IMR-90 (cell line): ENCODE data around the gene KCNK6. TPM values are rescaled to one million over a fixed set of nuclear protein-coding genes. Genes with fewer than 3 reads are reported as not detected.

ENCODE experiments used
- ATAC-seq: fragments of 200-7000 bp; cut with Tn5 transposase; 2 replicates; pipeline ENCODE4 v1.9.1; 2020; ENCODE audit warnings: low read depth, mild to moderate bottlenecking, moderate library complexity
- BruUV-seq: library from RNA; stranded (reverse); fragments of 400-500 nt; replicated peaks from 2 replicates; lab custom pipeline; 2021; lab: Mats Ljungman, UMichigan
- CTCF ChIA-PET: fragments of 300-600 bp; formaldehyde crosslinking; extraction: SDS; loops from one replicate; lab custom pipeline; 2021; ENCODE audit warnings: antibody characterized with exemption; lab: Yijun Ruan, JAX
- POLR2A ChIA-PET: fragments of 300-600 bp; sonication (Branson Sonifier 250); formaldehyde crosslinking; loops from one replicate; lab custom pipeline; 2022; ENCODE audit warnings: antibody characterized with exemption; ENCODE audit not compliant: unreplicated experiment; lab: Charles Lee
- DNase-seq: peaks from one replicate; pipeline ENCODE4 v3.0.0; 2013
- H2AFZ ChIP-seq: replicated peaks from 2 replicates; pipeline ENCODE3; 2013; ENCODE audit warnings: low read length, mild to moderate bottlenecking; ENCODE audit not compliant: poor library complexity
- H2AK5ac ChIP-seq: 2 replicates; pipeline ENCODE4 v1.6.1; 2013; ENCODE audit warnings: low read depth, low read length, inconsistent platforms
- H2AK9ac ChIP-seq: replicated peaks from 2 replicates; pipeline ENCODE3; 2013; ENCODE audit warnings: mild to moderate bottlenecking, low read depth, low read length, moderate library complexity; ENCODE audit not compliant: poor library complexity
- H2BK120ac ChIP-seq: 2 replicates; pipeline ENCODE4 v1.6.1; 2013; ENCODE audit warnings: low read depth, low read length, inconsistent platforms
- H2BK15ac ChIP-seq: 3 replicates; pipeline ENCODE4 v1.6.1; 2013; ENCODE audit warnings: low read depth, low read length, inconsistent platforms
- H2BK20ac ChIP-seq: 2 replicates; pipeline ENCODE4 v1.6.1; 2013; ENCODE audit warnings: low read depth, mild to moderate bottlenecking, inconsistent platforms, low read length, moderate library complexity
- H2BK5ac ChIP-seq: 2 replicates; pipeline ENCODE4 v1.6.1; 2013; ENCODE audit warnings: mild to moderate bottlenecking, low read depth, low read length, inconsistent platforms; ENCODE audit not compliant: poor library complexity, severe bottlenecking
- H3K14ac ChIP-seq: replicated peaks from 2 replicates; pipeline ENCODE4 v1.6.1; 2013; ENCODE audit warnings: low read depth, low read length, inconsistent platforms
- H3K18ac ChIP-seq: 2 replicates; pipeline ENCODE4 v1.6.1; 2013; ENCODE audit warnings: low read depth, low read length, control low read depth
- H3K23ac ChIP-seq: 2 replicates; pipeline ENCODE4 v1.6.1; 2013; ENCODE audit warnings: low read depth, low read length, inconsistent platforms
- H3K27ac ChIP-seq: 2 replicates; pipeline ENCODE4 v1.5.1; 2013; ENCODE audit warnings: mild to moderate bottlenecking, control low read depth, low read length; ENCODE audit not compliant: insufficient read depth
- H3K27me3 ChIP-seq: 2 replicates; pipeline ENCODE4 v1.6.1; 2013; ENCODE audit warnings: low read length; ENCODE audit not compliant: control insufficient read depth, insufficient read depth
- H3K36me3 ChIP-seq: 2 replicates; pipeline ENCODE4 v1.6.1; 2013; ENCODE audit warnings: low read length, mixed read lengths; ENCODE audit not compliant: control insufficient read depth, insufficient read depth
- H3K4ac ChIP-seq: 2 replicates; pipeline ENCODE4 v1.6.1; 2013; ENCODE audit warnings: low read depth, low read length, inconsistent platforms
- H3K4me1 ChIP-seq: 2 replicates; pipeline ENCODE4 v1.6.1; 2013; ENCODE audit warnings: low read length, mixed read lengths; ENCODE audit not compliant: control insufficient read depth, insufficient read depth
- H3K4me2 ChIP-seq: 2 replicates; pipeline ENCODE4 v1.6.1; 2013; ENCODE audit warnings: low read depth, mild to moderate bottlenecking, control low read depth, low read length, moderate library complexity
- H3K4me3 ChIP-seq: 2 replicates; pipeline ENCODE4 v1.5.1; 2013; ENCODE audit warnings: low read depth, mild to moderate bottlenecking, control low read depth, low read length, moderate library complexity; ENCODE audit not compliant: insufficient read depth
- H3K56ac ChIP-seq: 2 replicates; pipeline ENCODE4 v1.6.1; 2013; ENCODE audit warnings: low read length, inconsistent platforms; ENCODE audit not compliant: insufficient read depth; ENCODE audit errors: extremely low read depth
- H3K79me1 ChIP-seq, 2 experiments: 2 replicates each; pipeline ENCODE4 v1.6.1; 2013; ENCODE audit warnings: low read length in 2 of 2, inconsistent platforms in 1 of 2, low read depth in 1 of 2
- H3K9ac ChIP-seq: 2 replicates; pipeline ENCODE4 v1.6.1; 2013; ENCODE audit warnings: low read depth, low read length, control low read depth
- H3K9me1 ChIP-seq: 2 replicates; pipeline ENCODE4 v1.6.1; 2013; ENCODE audit warnings: low read length, inconsistent platforms; ENCODE audit not compliant: insufficient read depth
- H3K9me3 ChIP-seq: 2 replicates; pipeline ENCODE4 v1.6.1; 2013; ENCODE audit warnings: low read length; ENCODE audit not compliant: control insufficient read depth, insufficient read depth
- H4K20me1 ChIP-seq: 2 replicates; pipeline ENCODE4 v1.6.1; 2013; ENCODE audit warnings: low read length, inconsistent platforms; ENCODE audit not compliant: insufficient read depth
- H4K5ac ChIP-seq: 2 replicates; pipeline ENCODE4 v1.6.1; 2013; ENCODE audit warnings: mild to moderate bottlenecking, low read depth, low read length, control low read depth
- H4K8ac ChIP-seq, 2 experiments: 2 replicates each; pipeline ENCODE4 v1.6.1; 2013; ENCODE audit warnings: low read depth in 2 of 2, low read length in 2 of 2, control low read depth in 1 of 2, inconsistent platforms in 1 of 2
- H4K91ac ChIP-seq: 2 replicates; pipeline ENCODE4 v1.6.1; 2013; ENCODE audit warnings: low read depth, low read length, inconsistent platforms; ENCODE audit not compliant: insufficient read depth
- BHLHE40 ChIP-seq: fragments of 150-350 bp; IDR thresholded peaks from 2 replicates; pipeline ENCODE4 v1.6.1; 2016; ENCODE audit warnings: mild to moderate bottlenecking, low read depth, low read length
- CEBPB ChIP-seq: IDR thresholded peaks from 2 replicates; pipeline ENCODE4 v1.6.1; 2012; ENCODE audit warnings: low read depth, low read length, improper control_type of control experiment
- CHD1 ChIP-seq: IDR thresholded peaks from 2 replicates; pipeline ENCODE4 v1.6.1; 2012; ENCODE audit warnings: low read depth, low read length, improper control_type of control experiment
- ELK1 ChIP-seq: fragments of 150-350 bp; IDR thresholded peaks from 2 replicates; pipeline ENCODE4 v1.6.1; 2016; ENCODE audit warnings: low read depth, mild to moderate bottlenecking, low read length, moderate library complexity, borderline replicate concordance
- FOS ChIP-seq: fragments of 150-350 bp; IDR thresholded peaks from 2 replicates; pipeline ENCODE4 v1.6.1; 2016; ENCODE audit warnings: low read depth, low read length
- MAFK ChIP-seq: IDR thresholded peaks from 2 replicates; pipeline ENCODE4 v1.6.1; 2012; ENCODE audit warnings: low read depth, low read length, improper control_type of control experiment
- NFE2L2 ChIP-seq: fragments of 150-350 bp; IDR thresholded peaks from 2 replicates; pipeline ENCODE4 v1.6.1; 2016; ENCODE audit warnings: low read depth, mild to moderate bottlenecking, low read length
- RCOR1 ChIP-seq: IDR thresholded peaks from 2 replicates; pipeline ENCODE4 v1.6.1; 2012; ENCODE audit warnings: mild to moderate bottlenecking, low read length, improper control_type of control experiment; ENCODE audit not compliant: insufficient replicate concordance
- SMC3 ChIP-seq: fragments of 150-350 bp; IDR thresholded peaks from 2 replicates; pipeline ENCODE4 v1.6.1; 2016; ENCODE audit warnings: low read depth, mild to moderate bottlenecking, antibody characterized with exemption, low read length, moderate library complexity
- WGBS, 2 experiments: methylation state at CpG; one replicate each; pipeline versions ENCODE4 v1.1.5 to v1.1.7; 2013; ENCODE audit warnings: missing lambda C conversion rate in 2 of 2; ENCODE audit not compliant: insufficient read length in 1 of 2; ENCODE audit errors: extremely low coverage in 2 of 2; 5-methylcytosine and 5-hydroxymethylcytosine counted together
- dilution Hi-C: fragments of 300-500 bp; cut with HindIII; formaldehyde crosslinking; loops from one replicate; pipeline ENCODE4 v1.14.3; 2018; ENCODE audit warnings: low sequenced_read_pairs; ENCODE audit not compliant: unreplicated experiment
- in situ Hi-C: fragments of 300-500 bp; cut with MboI; formaldehyde crosslinking; loops from 3 replicates; pipeline ENCODE4 v1.14.3; 2019; ENCODE audit warnings: low sequenced_read_pairs, inconsistent platforms, mixed read lengths
- intact Hi-C: fragments of 100-400 bp; cut with micrococcal nuclease; formaldehyde crosslinking; loops from 2 replicates; pipeline ENCODE4 v1.10.0; 2022
- polyA plus RNA-seq, 3 experiments: library from polyadenylated mRNA; depleted of rRNA; stranded (reverse); fragments of >200 nt; gene quantifications; 2 replicates each; pipeline ENCODE4 v1.2.3, GENCODE V29; 2012; ENCODE audit warnings: low replicate concordance in 1 of 3
- total RNA-seq: library from RNA; depleted of rRNA; stranded (reverse); fragments of >200 nt; gene quantifications from 2 replicates; pipeline ENCODE4 v1.2.3, GENCODE V29; 2012
- TF ChIP-seq, protein P1 (sequence below): conservative IDR thresholded peaks from 2 replicates; pipeline ENCODE4 v1.5.1; 2012; ENCODE audit warnings: mild to moderate bottlenecking, low read depth, low read length, improper control_type of control experiment

The KCNK6 gene
- total and polyA plus RNA-seq, 2 of the 4 experiments (the other 2 are of a cell fraction), result 2.7 to 4.5 TPM

DNA sequence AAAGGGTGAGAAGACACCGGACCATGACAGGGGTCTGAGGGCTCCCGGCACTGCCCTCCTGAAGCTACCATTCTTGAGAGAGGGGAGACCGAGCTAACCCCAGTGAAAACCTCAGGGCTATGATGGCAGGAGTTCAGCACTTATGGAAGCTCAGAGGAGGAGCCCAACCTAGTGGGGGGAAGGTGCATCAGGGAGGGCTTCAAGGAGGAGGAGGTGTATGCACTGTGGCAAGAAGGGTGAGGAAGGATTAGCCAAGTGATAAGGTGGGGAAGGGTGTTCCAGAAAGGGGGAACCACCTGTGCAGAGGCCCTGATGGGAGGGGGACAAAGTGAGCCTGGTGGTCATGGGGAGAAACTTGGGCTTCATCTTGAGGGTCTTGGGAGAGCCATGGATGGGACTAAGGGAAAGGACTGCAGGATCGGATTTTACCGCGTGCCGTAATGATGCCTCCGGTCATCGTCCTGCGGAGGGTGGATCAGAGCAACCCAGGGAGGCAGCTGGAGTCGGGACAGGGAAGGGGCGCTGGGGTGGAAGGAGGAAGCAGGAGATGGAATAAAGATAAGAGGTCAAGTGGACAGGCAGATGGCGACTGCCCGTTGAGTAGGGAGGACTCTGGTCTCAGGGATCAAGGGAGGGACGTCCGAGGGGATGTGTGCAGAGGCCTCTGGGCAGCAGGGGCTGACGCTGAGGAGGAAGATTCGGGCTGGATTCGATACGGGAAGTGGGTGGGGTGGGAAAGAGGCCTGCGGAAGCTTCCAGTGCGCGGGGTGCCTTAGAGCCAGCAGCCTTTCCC is 41.4 kb downstream of the KCNK6 start:
- H3K56ac ChIP-seq, result no peak overlapping the region
- no peaks in the 10 kb centered on the region for H3K4me1 ChIP-seq
- no peak overlapping the region for H4K8ac ChIP-seq
- no peak overlapping the region for H2BK15ac ChIP-seq
- no peak overlapping the region for H4K5ac ChIP-seq
- H3K27me3 ChIP-seq, result peaks cover 44% of the 10 kb centered on the region
- dilution Hi-C loops, result no loop called here
- H3K14ac ChIP-seq, result no peak overlapping the region
- H4K20me1 ChIP-seq, result 0 out of 2 replicates have a peak, but pooled peaks cover 3% of the 10 kb centered on the region
- intact Hi-C loops, result no loop called here
- H4K91ac ChIP-seq, result no peak overlapping the region
- H2AK9ac ChIP-seq, result no peak overlapping the region
- H3K4me3 ChIP-seq, result peak overlapping the region; percentile 66
- no peak overlapping the region for H2BK5ac ChIP-seq
- POLR2A ChIA-PET, result interaction anchor here (0.6 kb wide), 1 partner anchor 27 kb away, joined by 4 read pairs; no protein-coding TSS in a partner anchor
- no peak overlapping the region for H3K4ac ChIP-seq
- peak overlapping the region; percentile 98 for H2AFZ ChIP-seq
- H3K79me1 ChIP-seq, result no peaks in the 10 kb centered on the region
- H3K23ac ChIP-seq, result no peak overlapping the region
- in situ Hi-C loops, result no loop called here
- no peak overlapping the region for H3K18ac ChIP-seq
- H3K9ac ChIP-seq, result no peak overlapping the region
- H3K9me1 ChIP-seq, result no peaks in the 10 kb centered on the region
- DNase-seq, result no peak
- H2BK120ac ChIP-seq, result no peak overlapping the region
- no peak overlapping the region for H2AK5ac ChIP-seq
- no peaks in the 10 kb centered on the region for H3K36me3 ChIP-seq
- ATAC-seq, result peak; percentile 1; the same call in 1 of the 2 replicates
- no peaks in the 10 kb centered on the region for H3K9me3 ChIP-seq
- H3K4me2 ChIP-seq, result peak overlapping the region; percentile 85
- no peak overlapping the region for H3K27ac ChIP-seq
- no peak overlapping the region for H2BK20ac ChIP-seq
- WGBS, 2 experiments, result 31% methylated on average over 16 of the region's 23 CpGs; no CpG with 5 or more reads in 1 of the 2 experiments
- BruUV-seq, result no TSS peak
- CTCF ChIA-PET, result interaction anchor here (0.6 kb wide), 1 partner anchor 30 kb away, joined by 4 read pairs; no protein-coding TSS in a partner anchor
- TF ChIP-seq ELK1 (no peak), SMC3 (no peak), BHLHE40 (no peak), MAFK (no peak), RCOR1 (no peak), CHD1 (no peak), NFE2L2 (no peak), CEBPB (no peak), FOS (no peak)
- TF ChIP-seq, protein P1, sequence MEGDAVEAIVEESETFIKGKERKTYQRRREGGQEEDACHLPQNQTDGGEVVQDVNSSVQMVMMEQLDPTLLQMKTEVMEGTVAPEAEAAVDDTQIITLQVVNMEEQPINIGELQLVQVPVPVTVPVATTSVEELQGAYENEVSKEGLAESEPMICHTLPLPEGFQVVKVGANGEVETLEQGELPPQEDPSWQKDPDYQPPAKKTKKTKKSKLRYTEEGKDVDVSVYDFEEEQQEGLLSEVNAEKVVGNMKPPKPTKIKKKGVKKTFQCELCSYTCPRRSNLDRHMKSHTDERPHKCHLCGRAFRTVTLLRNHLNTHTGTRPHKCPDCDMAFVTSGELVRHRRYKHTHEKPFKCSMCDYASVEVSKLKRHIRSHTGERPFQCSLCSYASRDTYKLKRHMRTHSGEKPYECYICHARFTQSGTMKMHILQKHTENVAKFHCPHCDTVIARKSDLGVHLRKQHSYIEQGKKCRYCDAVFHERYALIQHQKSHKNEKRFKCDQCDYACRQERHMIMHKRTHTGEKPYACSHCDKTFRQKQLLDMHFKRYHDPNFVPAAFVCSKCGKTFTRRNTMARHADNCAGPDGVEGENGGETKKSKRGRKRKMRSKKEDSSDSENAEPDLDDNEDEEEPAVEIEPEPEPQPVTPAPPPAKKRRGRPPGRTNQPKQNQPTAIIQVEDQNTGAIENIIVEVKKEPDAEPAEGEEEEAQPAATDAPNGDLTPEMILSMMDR, result no peak
